ENCODE measurements around the gene HAND2. TPM values are rescaled to one million over a fixed set of nuclear protein-coding genes. Genes with fewer than 3 reads are reported as not detected.

The HAND2 gene
- total RNA-seq, 2 experiments from 2014 or later: not detected

DNA sequence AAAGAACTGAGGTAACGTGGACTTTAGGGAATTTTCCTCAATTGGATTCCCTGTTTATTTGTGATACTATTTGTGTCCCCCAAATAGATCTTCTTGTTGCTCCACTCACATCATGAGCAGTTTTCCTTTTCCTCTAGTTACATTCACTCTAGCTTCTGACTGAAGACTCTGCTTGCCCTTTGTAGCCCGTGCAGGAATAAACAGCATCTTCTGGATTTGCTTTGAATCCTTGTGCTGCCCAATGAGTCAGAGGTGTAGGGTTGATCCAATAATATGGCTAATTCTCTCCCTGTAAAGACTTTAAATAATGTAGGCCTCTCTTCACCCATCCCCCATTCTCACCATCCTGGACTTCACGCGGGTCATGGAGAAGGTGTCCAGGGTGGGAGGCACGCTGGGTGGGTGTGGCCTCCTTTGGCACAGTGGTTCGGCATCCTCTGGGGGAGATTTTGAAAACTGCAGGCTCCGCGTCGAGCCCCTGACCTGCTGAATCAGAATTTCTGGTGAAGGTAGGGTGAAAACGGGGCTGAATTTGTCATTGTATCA, 9.0 kb downstream of the HAND2 start:
- no peak overlapping the region for H3K27ac Mint-ChIP-seq
- DNase-seq (no peak), ATAC-seq (no peak)
- intact Hi-C loops (cut with micrococcal nuclease): no loop called here
- peaks cover 11% of the 10 kb centered on the region for H3K36me3 Mint-ChIP-seq (ENCODE audit: low read depth)
- H3K4me3 Mint-ChIP-seq: no peak overlapping the region
- ChIA-PET POLR2A (no interaction called here), CTCF (no interaction called here)
- peaks cover 94% of the 10 kb centered on the region for H3K27me3 Mint-ChIP-seq
- H3K9me3 Mint-ChIP-seq: peaks cover 1% of the 10 kb centered on the region
- peaks cover 13% of the 10 kb centered on the region for H3K4me1 Mint-ChIP-seq (ENCODE audit: low read depth)
- TF ChIP-seq, protein P1, sequence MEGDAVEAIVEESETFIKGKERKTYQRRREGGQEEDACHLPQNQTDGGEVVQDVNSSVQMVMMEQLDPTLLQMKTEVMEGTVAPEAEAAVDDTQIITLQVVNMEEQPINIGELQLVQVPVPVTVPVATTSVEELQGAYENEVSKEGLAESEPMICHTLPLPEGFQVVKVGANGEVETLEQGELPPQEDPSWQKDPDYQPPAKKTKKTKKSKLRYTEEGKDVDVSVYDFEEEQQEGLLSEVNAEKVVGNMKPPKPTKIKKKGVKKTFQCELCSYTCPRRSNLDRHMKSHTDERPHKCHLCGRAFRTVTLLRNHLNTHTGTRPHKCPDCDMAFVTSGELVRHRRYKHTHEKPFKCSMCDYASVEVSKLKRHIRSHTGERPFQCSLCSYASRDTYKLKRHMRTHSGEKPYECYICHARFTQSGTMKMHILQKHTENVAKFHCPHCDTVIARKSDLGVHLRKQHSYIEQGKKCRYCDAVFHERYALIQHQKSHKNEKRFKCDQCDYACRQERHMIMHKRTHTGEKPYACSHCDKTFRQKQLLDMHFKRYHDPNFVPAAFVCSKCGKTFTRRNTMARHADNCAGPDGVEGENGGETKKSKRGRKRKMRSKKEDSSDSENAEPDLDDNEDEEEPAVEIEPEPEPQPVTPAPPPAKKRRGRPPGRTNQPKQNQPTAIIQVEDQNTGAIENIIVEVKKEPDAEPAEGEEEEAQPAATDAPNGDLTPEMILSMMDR (IDR thresholded peaks at IDR 0.05): no peak

DNA sequence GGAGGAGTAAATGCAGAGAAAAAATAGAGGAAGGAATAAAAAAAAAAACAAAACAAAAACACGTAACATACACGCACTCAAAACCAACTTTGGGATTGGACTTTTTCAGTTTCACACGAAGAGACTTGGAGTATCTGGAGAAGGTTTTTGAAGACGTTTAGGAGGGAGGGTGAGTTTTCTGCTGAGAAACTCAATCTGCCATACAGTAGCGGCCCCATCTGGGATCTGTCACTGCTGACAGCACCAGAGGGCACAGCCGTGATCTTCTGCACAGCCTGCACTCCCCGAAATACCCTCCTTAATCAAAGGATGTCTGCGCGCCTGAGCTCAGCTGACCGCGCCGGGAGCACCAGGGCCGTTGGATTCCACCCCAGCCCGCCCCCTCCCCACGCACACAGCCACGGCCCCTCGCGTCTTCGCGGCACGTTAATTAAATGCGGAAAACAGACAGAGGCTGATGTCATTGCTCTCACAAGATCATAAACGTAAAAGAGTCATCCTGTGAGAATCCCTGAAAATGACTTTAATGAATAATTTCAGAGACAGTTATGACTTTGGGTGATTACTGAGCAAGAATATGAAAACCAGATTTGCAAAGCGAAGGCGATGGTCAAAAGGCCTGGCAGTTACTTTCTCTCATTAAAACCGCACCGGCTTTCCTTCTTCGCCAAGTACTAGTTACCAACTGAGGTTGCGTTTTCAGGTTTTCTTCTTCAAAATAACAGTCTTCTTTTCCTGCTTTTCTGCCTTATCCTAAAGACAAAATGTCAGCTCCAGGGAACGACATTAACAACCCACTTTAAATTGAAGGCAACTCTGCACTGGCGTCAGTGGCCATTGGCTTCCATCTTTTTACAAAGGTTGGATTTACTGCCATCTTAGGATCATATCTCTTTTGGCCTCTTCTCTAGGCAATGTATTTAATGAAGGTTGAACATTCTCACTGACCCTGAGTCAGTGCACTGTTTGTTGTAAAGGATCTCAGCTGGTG, 10.6 kb downstream of the HAND2 start:
- H3K9me3 Mint-ChIP-seq: peaks cover 3% of the 10 kb centered on the region
- POLR2A ChIA-PET: interaction anchor here (0.8 kb wide), 1 partner anchor 15 kb away, joined by 3 read pairs; no protein-coding TSS in a partner anchor
- CTCF ChIA-PET: interaction anchor here (0.6 kb wide), 1 partner anchor 354 kb away, joined by 4 read pairs; no protein-coding TSS in a partner anchor
- no peak overlapping the region for H3K27ac Mint-ChIP-seq
- H3K4me1 Mint-ChIP-seq (ENCODE audit: low read depth): peaks cover 13% of the 10 kb centered on the region
- ATAC-seq: no peak
- peaks cover 93% of the 10 kb centered on the region for H3K27me3 Mint-ChIP-seq
- DNase-seq: no peak
- peaks cover 5% of the 10 kb centered on the region for H3K36me3 Mint-ChIP-seq (ENCODE audit: low read depth)
- H3K4me3 Mint-ChIP-seq: peak overlapping the region; percentile 24
- TF ChIP-seq, protein P1 (IDR thresholded peaks at IDR 0.05): no peak
- intact Hi-C loops (cut with micrococcal nuclease): no loop called here

DNA sequence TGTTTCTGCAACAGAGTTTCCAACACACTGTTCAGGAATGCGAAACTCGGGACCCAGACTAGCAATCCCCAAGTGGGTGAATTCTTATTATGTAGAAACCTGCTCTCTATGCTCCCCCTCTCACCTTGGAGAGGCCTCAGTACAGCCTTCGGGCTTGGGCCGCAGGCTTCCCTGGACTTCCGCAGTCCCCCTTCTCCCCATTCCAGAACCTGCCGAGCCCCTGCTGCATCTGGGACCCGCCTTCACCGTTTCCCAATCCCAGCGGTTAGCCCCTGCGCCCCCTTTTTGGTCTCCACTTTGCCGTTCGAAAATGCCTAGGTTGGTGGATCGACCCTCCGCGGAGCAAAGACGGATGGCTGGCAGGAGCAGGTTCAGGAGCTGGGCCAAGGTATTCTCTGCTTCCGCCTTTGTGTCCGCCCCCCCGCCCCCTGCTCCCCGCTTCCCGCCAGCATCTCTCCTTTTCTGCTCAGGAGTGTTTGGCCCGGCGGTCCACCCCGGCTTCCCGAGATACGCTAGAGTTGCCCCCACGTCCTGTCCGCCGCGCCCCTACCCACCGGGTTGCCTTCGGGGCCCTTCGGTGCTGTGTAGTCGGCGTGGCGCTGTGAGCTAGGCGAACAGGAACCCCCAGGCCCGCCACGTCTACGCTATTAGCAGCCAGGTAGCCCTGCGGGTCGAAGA, 11.5 kb downstream of the HAND2 start:
- Mint-ChIP-seq H3K27ac (no peak overlapping the region), H3K9me3 (peaks cover 3% of the 10 kb centered on the region), H3K27me3 (peaks cover 92% of the 10 kb centered on the region), H3K4me3 (peak overlapping the region; percentile 24), H3K4me1 (ENCODE audit: low read depth) (peaks cover 13% of the 10 kb centered on the region), H3K36me3 (ENCODE audit: low read depth) (peaks cover 5% of the 10 kb centered on the region)
- TF ChIP-seq, protein P1 (IDR thresholded peaks at IDR 0.05): no peak
- DNase-seq: no peak
- intact Hi-C loops (cut with micrococcal nuclease): no loop called here
- POLR2A ChIA-PET: interaction anchor here (0.7 to 0.8 kb wide), 2 partner anchors 16 to 686 kb away, joined by 3 read pairs; no protein-coding TSS in a partner anchor
- CTCF ChIA-PET: interaction anchor here (0.6 kb wide), 1 partner anchor 354 kb away, joined by 4 read pairs; no protein-coding TSS in a partner anchor
- ATAC-seq: no peak

DNA sequence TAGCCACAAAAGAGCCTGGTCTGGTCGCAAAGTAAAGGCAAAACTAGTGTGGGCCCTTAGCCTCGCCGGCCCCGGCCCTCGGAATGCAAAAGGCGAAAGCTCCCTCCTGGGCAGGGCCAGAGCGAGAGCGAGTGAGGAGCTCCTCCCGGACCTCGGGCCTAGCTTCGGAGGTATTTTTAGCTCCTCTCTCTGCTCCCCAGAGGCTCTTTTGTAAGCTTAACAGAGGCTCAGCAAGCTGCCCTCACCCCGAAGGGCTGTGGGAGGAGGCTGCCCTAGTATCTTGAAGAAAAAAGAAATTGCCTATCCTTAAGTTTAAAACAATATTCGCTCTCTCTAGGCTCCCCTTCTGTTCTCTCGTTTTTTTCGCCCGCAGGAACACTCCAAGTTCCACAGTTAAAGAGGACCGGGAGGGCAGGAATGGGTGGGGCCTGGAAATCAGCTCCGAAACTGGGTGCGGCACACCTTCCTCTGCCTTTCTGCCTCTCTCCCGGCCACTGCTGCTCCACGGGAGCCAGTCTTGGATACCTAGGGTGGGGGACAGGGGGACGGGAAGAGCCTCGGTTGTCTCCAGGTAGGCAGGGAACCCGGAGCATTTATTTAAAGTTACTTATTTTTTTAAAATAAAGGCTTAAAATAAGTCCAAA, 12.1 kb downstream of the HAND2 start:
- no peak overlapping the region for H3K4me3 Mint-ChIP-seq
- TF ChIP-seq, protein P1 (IDR thresholded peaks at IDR 0.05): no peak
- CTCF ChIA-PET: no interaction called here
- intact Hi-C loops (cut with micrococcal nuclease): no loop called here
- POLR2A ChIA-PET: interaction anchor here (0.7 to 0.8 kb wide), 2 partner anchors 10 to 687 kb away, joined by 3 read pairs; no protein-coding TSS in a partner anchor
- H3K36me3 Mint-ChIP-seq (ENCODE audit: low read depth): peaks cover 2% of the 10 kb centered on the region
- no peak overlapping the region for H3K27ac Mint-ChIP-seq
- ATAC-seq (no peak), DNase-seq (no peak)
- H3K9me3 Mint-ChIP-seq: peaks cover 3% of the 10 kb centered on the region
- peaks cover 11% of the 10 kb centered on the region for H3K4me1 Mint-ChIP-seq (ENCODE audit: low read depth)
- H3K27me3 Mint-ChIP-seq: peaks cover 90% of the 10 kb centered on the region
